HG02763 (cell line): Measurements from ENCODE around the gene MMP25.
"Not testable (repeated sequence)": the region's sequence is repeated elsewhere in the genome, so short reads cannot be mapped to it uniquely, and the experiment has no call there.

ENCODE experiments used
- ATAC-seq: cut with Tn5 transposase; IDR thresholded peaks from one replicate; pipeline ENCODE4 v1.9.1; 2021; ENCODE audit warnings: mild to moderate bottlenecking, moderate library complexity; ENCODE audit not compliant: unreplicated experiment

MMP25 gene

GRCh38 chr16:3053330-3053710 lies 7.0 kb downstream of the MMP25 start:
- not testable (repeated sequence) for ATAC-seq

GRCh38 chr16:3054965-3055733 lies 8.8 kb downstream of the MMP25 start:
- ATAC-seq = no peak

GRCh38 chr16:3055734-3056115 lies 9.4 kb downstream of the MMP25 start:
- not testable (repeated sequence) for ATAC-seq

- no peak for ATAC-seq
Measured at GRCh38 chr16:3056336-3057180, 10.2 kb downstream of the MMP25 start.

- no peak for ATAC-seq
Measured at GRCh38 chr16:3057181-3058138, 11.1 kb downstream of the MMP25 start.

- peak; percentile 16 for ATAC-seq
Measured at GRCh38 chr16:3058139-3059030, 12.0 kb downstream of the MMP25 start.

GRCh38 chr16:3059041-3059722 lies 12.8 kb downstream of the MMP25 start:
- peak; percentile 71 for ATAC-seq

GRCh38 chr16:3059723-3060242 lies 13.4 kb downstream of the MMP25 start:
- ATAC-seq = no peak

- ATAC-seq = no peak
Measured at GRCh38 chr16:3060339-3061127, 14.2 kb downstream of the MMP25 start.

- no peak for ATAC-seq
Measured at GRCh38 chr16:3062553-3062952, 16.2 kb downstream of the MMP25 start.

GRCh38 chr16:3063625-3064386 lies 17.4 kb downstream of the MMP25 start:
- no peak for ATAC-seq

- ATAC-seq = no peak
Measured at GRCh38 chr16:3065069-3065741, 18.8 kb downstream of the MMP25 start, which contains the start of gene IL32. Gene IL32 (plus strand): TSS chr16:3065640. CDS start chr16:3065812, 172 bp downstream.

GRCh38 chr16:3065742-3066439 lies 19.5 kb downstream of the MMP25 start:
- no peak for ATAC-seq

GRCh38 chr16:3066440-3066748 lies 20.0 kb downstream of the MMP25 start:
- ATAC-seq = no peak

- no peak for ATAC-seq
Measured at GRCh38 chr16:3068487-3068886, 22.1 kb downstream of the MMP25 start.

GRCh38 chr16:3069146-3069545 lies 22.8 kb downstream of the MMP25 start:
- ATAC-seq = not testable (repeated sequence)
